HG03095 (cell line): ENCODE results near the gene PAH.
"Not testable (repeated sequence)": the region's sequence is repeated elsewhere in the genome, so short reads cannot be mapped to it uniquely, and the experiment has no call there.

Source experiments
- ATAC-seq: cut with Tn5 transposase; IDR thresholded peaks from one replicate; pipeline ENCODE4 v1.9.1; 2021; ENCODE audit warnings: moderate library complexity; ENCODE audit not compliant: unreplicated experiment

Gene PAH

GRCh38 chr12:102833687-102834441, 83.2 kb downstream of the PAH start:
- no peak for ATAC-seq

- not testable (repeated sequence) for ATAC-seq
Observed at GRCh38 chr12:102832826-102833225, 84.2 kb downstream of the PAH start.

- no peak for ATAC-seq
Observed at GRCh38 chr12:102824218-102824835, 92.7 kb downstream of the PAH start.

GRCh38 chr12:102821149-102821548, 95.9 kb downstream of the PAH start:
- ATAC-seq: no peak

GRCh38 chr12:102816816-102817434, 100.1 kb downstream of the PAH start:
- ATAC-seq: no peak

- ATAC-seq: no peak
Observed at GRCh38 chr12:102814691-102815367, 102.2 kb downstream of the PAH start.

GRCh38 chr12:102812344-102812743, 104.7 kb downstream of the PAH start:
- no peak for ATAC-seq

- ATAC-seq: no peak
Observed at GRCh38 chr12:102811110-102811737, 105.8 kb downstream of the PAH start.

- ATAC-seq: no peak
Observed at GRCh38 chr12:102808412-102808811, 108.6 kb downstream of the PAH start.

- no peak for ATAC-seq
Observed at GRCh38 chr12:102806592-102806991, 110.5 kb downstream of the PAH start.

- ATAC-seq: no peak
Observed at GRCh38 chr12:102806110-102806509, 110.9 kb downstream of the PAH start.

- ATAC-seq: no peak
Observed at GRCh38 chr12:102800565-102800964, 116.5 kb downstream of the PAH start.

- no peak for ATAC-seq
Observed at GRCh38 chr12:102799229-102799628, 117.8 kb downstream of the PAH start.

- ATAC-seq: no peak
Observed at GRCh38 chr12:102797528-102797927, 119.5 kb downstream of the PAH start.

GRCh38 chr12:102793921-102794320, 123.1 kb downstream of the PAH start:
- ATAC-seq: no peak
